GM20431 (cell line): Measurements from ENCODE around the gene PGAM2.

Experiments
- in situ Hi-C: fragments of 300-500 bp; cut with MseI, MboI; formaldehyde crosslinking; loops from one replicate; pipeline ENCODE4 v1.15.0; 2020; ENCODE audit warnings: low sequenced_read_pairs; ENCODE audit not compliant: unreplicated experiment

PGAM2 gene

GRCh38 chr7:44086627-44087026 is 21.3 kb upstream of the PGAM2 start:
- in situ Hi-C loops: no loop called here

GRCh38 chr7:44085546-44085945 is 20.2 kb upstream of the PGAM2 start:
- in situ Hi-C loops: no loop called here

- in situ Hi-C loops: no loop called here
Measured at GRCh38 chr7:44084701-44085100, 19.3 kb upstream of the PGAM2 start.

- in situ Hi-C loops: no loop called here
Measured at GRCh38 chr7:44083796-44084195, 18.4 kb upstream of the PGAM2 start.

DNA sequence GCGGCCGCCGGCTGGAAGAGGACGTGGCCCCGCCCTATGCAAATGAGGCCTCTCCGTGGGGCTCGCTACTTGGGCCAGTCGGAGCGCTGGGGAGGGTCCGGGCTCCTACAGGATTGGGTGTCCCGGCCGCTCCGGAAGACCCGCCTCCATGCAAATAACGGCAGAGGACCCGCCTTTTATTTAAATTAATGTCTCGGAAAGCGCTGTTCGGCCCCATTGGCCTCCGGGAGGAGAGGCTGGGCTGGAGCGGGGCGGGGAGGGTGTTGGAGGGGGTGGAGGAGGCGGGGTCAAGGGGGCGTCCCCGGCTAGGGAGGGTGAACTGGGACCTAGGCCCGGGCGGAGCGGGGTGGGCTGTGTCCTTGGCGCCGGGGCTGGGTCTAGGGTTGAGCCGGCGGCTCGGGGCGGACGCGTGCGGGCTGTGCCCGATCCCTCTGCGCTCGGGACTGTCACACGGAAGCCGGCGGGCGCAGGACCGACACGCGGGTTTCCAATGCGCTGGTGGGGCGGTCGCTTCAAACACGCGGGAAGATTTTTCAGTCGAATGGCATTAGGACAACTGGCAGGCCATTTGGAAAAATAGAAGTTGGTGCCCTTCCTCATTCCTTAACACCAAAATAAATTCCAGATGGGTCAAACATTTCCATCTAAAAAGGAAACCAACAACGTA is 17.3 kb upstream of the PGAM2 start:
- in situ Hi-C loops: no loop called here

DNA sequence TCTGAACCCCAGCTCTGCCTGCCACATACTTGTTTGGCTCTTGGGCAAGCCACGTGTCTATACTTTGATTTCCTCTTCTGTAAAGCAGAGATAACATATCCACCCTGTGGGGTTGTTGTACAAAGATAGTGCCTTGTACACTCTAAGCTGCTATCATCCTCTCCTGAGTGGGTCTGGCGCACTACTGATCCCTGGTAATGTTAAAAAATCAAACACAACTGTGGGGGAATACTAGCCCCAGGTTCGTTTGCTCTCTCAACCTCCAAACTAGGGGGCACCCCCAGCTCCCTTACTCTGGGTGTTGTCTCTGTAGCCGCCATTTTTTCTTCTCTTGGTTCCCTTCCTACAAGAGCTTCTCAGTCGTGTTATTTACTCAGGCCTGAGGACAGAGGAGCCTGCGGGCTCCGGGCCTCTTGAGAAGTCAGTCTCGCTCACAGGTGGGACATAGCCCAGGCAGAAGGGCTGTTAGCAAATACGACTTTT is 15.9 kb upstream of the PGAM2 start:
- in situ Hi-C loops: no loop called here

- in situ Hi-C loops: no loop called here
Measured at GRCh38 chr7:44080686-44081265, 15.4 kb upstream of the PGAM2 start.

DNA sequence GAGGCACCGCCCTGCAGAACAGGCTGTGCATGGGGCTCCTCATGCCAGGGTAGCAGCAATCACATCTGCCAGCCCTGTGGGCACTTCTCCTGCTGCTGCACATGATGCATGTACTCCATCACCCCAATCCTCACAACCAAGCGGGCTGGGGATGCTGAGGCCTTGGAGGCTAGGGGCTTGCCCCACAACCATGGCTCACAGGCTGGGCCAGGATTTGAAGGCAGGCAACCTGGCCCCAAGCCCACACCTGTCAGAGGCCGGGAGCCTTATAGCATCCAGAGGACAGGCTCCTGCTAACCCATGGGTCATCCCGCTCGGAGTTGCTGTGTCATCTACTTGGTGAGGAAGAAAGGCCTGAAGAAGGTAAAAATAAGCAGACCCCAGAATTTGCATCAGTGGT is 14.8 kb upstream of the PGAM2 start:
- in situ Hi-C loops: no loop called here

GRCh38 chr7:44079331-44080021 is 14.1 kb upstream of the PGAM2 start:
- in situ Hi-C loops: no loop called here

- in situ Hi-C loops: no loop called here
Measured at GRCh38 chr7:44078521-44078920, 13.2 kb upstream of the PGAM2 start.

- in situ Hi-C loops: no loop called here
Measured at GRCh38 chr7:44077681-44078091, 12.3 kb upstream of the PGAM2 start.

DNA sequence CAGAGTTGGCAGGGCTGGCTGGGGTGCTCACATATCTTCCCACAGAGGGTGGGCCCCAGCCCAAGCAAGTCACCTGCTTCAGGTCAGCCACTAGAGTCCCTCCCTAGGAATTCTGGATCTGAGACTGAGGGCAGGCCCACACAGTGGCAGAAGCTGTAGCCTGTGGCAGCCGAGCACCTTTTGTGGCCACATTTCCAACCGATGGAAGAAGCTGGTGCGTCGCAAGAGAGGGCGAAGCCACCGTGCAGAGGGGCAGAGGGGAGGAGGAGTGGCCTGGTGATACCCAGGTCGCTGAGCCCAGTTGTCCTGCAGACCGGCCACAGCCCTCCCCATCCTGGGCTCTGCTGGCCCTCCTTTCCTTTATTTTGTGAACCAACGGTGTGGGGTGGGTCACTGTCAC is 11.7 kb upstream of the PGAM2 start:
- in situ Hi-C loops: no loop called here

GRCh38 chr7:44076101-44076895 is 10.9 kb upstream of the PGAM2 start:
- in situ Hi-C loops: no loop called here

DNA sequence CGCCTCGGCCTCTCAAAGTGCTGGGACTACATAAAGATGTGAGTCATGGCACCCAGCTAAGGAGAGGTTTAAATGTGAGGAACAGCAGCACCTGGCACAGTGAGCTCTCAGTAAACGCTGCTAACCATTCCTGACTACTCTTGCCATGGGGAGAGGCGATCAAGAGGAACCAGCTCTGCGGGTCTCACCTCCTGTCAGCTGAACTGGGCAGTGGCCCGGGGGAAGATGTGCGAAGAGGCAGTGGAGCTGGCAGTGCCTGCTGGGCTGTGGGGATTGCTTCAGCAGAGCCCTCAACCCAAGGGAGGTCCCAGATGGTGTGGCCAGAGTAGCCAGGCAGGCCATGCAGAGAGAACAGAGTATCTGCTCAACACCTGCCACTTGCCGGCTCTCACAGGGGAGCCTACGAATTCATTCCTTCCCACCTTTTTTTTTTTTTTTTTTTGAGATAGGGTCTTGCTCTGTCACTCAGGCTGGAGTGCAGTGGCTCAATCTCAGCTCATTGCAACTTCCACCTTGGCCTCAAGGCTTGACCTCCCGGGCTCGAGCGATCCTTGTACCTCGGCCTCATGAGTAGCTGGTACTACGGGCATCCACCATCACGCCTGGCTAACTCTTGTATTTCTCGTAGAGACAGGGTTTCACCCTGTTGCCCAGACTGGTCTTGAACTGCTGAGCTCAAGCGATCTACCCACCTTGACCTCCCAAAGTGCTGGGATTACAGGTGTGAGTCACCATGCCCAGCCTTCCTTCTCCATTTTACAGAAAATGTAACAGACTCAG is 10.1 kb upstream of the PGAM2 start:
- in situ Hi-C loops: no loop called here

- in situ Hi-C loops: no loop called here
Measured at GRCh38 chr7:44074349-44074695, 9.0 kb upstream of the PGAM2 start.

- in situ Hi-C loops: no loop called here
Measured at GRCh38 chr7:44073664-44074348, 8.4 kb upstream of the PGAM2 start.

GRCh38 chr7:44072364-44073231 is 7.2 kb upstream of the PGAM2 start:
- in situ Hi-C loops: no loop called here

DNA sequence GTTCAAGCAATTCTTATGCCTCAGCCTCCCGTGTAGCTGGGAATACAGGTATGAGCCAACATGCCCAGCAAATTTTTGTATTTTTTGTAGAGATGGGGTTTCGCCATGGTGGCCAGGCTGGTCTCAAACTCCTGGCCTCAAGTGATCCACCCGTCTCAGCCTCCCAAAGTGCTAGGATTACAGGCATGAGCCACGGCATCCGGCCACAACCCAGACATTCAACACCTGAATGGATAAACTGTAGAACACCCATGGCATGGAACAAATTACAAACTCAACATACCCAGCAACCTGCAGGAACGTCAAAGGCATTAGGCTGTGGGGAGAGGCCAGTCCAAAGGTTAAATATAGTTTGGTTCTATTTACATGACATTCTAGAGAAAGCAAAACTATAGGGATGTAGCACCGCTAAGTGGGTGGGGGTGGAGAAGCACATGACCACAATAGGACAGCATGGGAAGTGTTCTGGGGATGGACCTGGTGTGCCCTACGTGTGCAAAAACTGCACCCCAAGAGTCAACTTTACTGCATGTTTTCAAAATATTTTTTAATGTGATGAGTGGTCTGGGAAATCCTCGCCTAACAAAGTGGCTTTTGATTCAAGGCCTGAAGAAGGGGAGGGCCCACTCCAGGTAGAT is 6.5 kb upstream of the PGAM2 start:
- in situ Hi-C loops: no loop called here
